ENCODE data around the gene ACOT7. TPM values are rescaled to one million over a fixed set of nuclear protein-coding genes. Genes with fewer than 3 reads are reported as not detected.
A peak's percentile ranks its signal among the peaks of the same experiment; 100 is the strongest.

The ACOT7 gene
- total and polyA plus RNA-seq, 5 experiments from 2014 or later, result 4.3 to 9.4 (median 5.6) TPM

DNA sequence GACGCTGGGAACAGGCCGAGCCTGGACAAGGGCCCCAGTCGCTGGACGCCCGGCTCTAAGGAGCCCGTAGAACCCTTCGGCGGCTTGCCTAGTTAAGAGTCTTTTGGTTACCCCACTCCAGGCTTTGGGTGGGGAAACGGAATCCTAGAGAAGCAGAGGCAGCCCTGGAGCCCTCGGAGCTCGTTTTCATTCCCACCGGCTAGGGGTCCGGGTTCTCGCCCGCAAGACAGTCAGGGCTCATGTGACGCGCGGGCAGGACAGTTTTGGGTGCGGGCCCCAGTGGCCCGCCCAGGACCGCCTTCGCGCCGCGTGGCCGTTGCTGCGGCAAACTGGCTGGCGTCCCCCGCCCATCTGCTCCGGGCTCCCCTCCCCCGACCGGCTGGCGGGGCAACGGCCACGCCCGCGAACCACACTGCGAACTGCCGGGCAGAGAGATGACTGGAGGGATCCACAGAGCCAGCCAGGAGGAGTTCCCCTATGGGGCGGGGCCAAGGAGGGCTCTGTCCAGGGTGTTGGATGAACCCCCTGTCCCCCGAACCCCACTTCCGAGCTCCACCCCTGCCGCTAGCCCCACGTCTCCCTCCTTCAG, 27.0 kb upstream of the ACOT7 start:
- H3K36me3 Mint-ChIP-seq, result no peaks in the 10 kb centered on the region
- no peaks in the 10 kb centered on the region for H3K9me3 Mint-ChIP-seq
- H3K4me1 Mint-ChIP-seq, result peaks cover 7 to 22% (median 19%) of the 10 kb centered on the region in 4 donors
- peaks cover 24 to 77% (median 38%) of the 10 kb centered on the region in 5 donors for H3K27me3 Mint-ChIP-seq
- POLR2A ChIA-PET, result interaction anchor here (0.6 kb wide), 1 partner anchor 125 kb away, joined by 4 read pairs; no protein-coding TSS in a partner anchor
- ATAC-seq, result no peak
- peak overlapping the region in 5 of 10 donors; percentile 33 to 71 (median 37) for H3K4me3 Mint-ChIP-seq
- DNase-seq, result no peak
- H3K27ac Mint-ChIP-seq, result no peak overlapping the region

DNA sequence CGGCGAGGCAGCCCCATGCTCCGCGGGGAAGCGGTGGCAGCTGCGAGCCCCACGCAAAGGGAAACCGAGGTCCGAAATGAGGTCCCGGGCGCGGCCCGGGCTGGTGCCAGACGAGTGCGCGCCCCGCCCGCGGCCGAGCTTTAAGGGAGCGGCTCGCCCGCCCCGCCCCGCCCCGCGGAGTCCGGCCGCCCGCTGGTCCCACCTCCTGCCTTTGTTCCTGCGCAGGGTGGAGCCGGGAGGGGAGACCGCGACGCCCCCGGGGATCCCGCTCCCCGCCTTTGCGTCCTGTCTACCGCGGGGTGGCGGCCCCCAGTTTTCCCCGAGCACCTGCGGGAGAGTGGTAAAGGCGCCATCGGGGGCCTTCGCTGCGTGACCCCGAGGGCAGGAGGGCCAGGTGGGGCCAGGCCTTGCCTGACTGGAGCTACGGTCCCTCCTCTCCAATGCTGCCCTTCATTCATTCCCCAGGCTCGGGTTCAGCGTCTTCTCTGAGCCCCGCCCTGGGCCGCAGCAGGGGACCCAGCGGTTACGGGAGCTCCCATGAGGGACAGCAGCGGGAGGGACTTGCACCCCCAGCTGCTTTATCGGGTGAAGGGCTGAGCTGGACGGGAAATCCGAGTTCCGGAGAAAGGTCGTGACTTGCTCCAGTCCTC, 26.4 kb upstream of the ACOT7 start, which contains the start of gene HES2:
Gene HES2, minus strand, starts transcription at position 116 of the 650 bp plus-strand sequence. Its CDS starts 99 bp downstream, at position 17.
- Mint-ChIP-seq H3K4me3 (peak within 1 kb of the TSS in 9 of 10 donors; percentile 14 to 71 (median 61)), H3K27ac (no peak within 1 kb of the TSS), H3K36me3 (no peaks in the 10 kb centered on the region), H3K27me3 (peaks cover 28 to 80% (median 45%) of the 10 kb centered on the region in 5 donors), H3K9me3 (no peaks in the 10 kb centered on the region), H3K4me1 (peaks cover 7 to 22% (median 19%) of the 10 kb centered on the region in 4 donors)
- ATAC-seq (peak in 1 of 2 donors; percentile 7), DNase-seq (peak in 1 of 10 donors; percentile 16)
- POLR2A ChIA-PET, result interaction anchor here (0.6 kb wide), 1 partner anchor 126 kb away, joined by 4 read pairs; no protein-coding TSS in a partner anchor

GRCh38 chr1:6419397-6419803, 25.8 kb upstream of the ACOT7 start:
- POLR2A ChIA-PET, result interaction anchor here (0.6 kb wide), 1 partner anchor 121 kb away, joined by 6 read pairs; no protein-coding TSS in a partner anchor
- Mint-ChIP-seq H3K27me3 (peaks cover 28 to 85% (median 47%) of the 10 kb centered on the region in 5 donors), H3K4me1 (peaks cover 10 to 24% (median 22%) of the 10 kb centered on the region in 4 donors), H3K27ac (no peak overlapping the region), H3K36me3 (no peaks in the 10 kb centered on the region), H3K4me3 (peak overlapping the region in 5 of 10 donors; percentile 36 to 71 (median 64)), H3K9me3 (no peaks in the 10 kb centered on the region)
- peak; percentile 17 to 19 for ATAC-seq
- no peak for DNase-seq

GRCh38 chr1:6418668-6419396, 25.3 kb upstream of the ACOT7 start:
- no peaks in the 10 kb centered on the region for H3K9me3 Mint-ChIP-seq
- DNase-seq (no peak), ATAC-seq (no peak)
- peak overlapping the region in 8 of 10 donors; percentile 36 to 71 (median 52) for H3K4me3 Mint-ChIP-seq
- POLR2A ChIA-PET, result interaction anchor here (0.6 kb wide), 1 partner anchor 121 kb away, joined by 6 read pairs; no protein-coding TSS in a partner anchor
- peaks cover 7 to 21% (median 19%) of the 10 kb centered on the region in 4 donors for H3K4me1 Mint-ChIP-seq
- H3K27ac Mint-ChIP-seq, result no peak overlapping the region
- no peaks in the 10 kb centered on the region for H3K36me3 Mint-ChIP-seq
- peaks cover 28 to 85% (median 48%) of the 10 kb centered on the region in 5 donors for H3K27me3 Mint-ChIP-seq

- POLR2A ChIA-PET, result no interaction called here
- no peak for ATAC-seq
- H3K9me3 Mint-ChIP-seq, result no peaks in the 10 kb centered on the region
- peaks cover 28 to 87% (median 50%) of the 10 kb centered on the region in 5 donors for H3K27me3 Mint-ChIP-seq
- H3K4me3 Mint-ChIP-seq, result no peak overlapping the region
- no peak overlapping the region for H3K27ac Mint-ChIP-seq
- peaks cover 6 to 18% (median 14%) of the 10 kb centered on the region in 4 donors for H3K4me1 Mint-ChIP-seq
- no peak for DNase-seq
- H3K36me3 Mint-ChIP-seq, result no peaks in the 10 kb centered on the region
Observed at GRCh38 chr1:6417961-6418667, 24.5 kb upstream of the ACOT7 start.

DNA sequence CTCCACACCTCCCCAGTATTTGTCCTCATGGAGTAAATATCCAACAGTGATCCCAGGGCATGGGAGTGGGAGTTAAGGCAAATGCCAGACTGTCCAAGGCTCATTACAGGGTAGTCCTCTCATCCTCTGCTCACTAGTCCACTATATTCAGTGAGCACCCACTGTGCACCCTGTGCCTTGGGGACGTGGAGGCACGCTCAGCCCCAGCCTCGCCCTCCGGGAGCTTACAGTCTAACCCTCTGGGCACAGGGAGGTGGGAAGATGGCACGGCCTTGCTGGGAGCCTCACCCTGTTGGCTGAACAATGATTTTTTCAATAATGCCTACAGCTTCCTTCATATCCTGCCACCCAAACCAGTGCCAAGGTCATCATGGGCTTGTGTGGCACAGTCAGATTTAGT, 23.3 kb upstream of the ACOT7 start:
- Mint-ChIP-seq H3K36me3 (no peaks in the 10 kb centered on the region), H3K4me3 (no peak overlapping the region), H3K9me3 (no peaks in the 10 kb centered on the region), H3K27ac (no peak overlapping the region), H3K4me1 (peaks cover 6 to 18% (median 14%) of the 10 kb centered on the region in 4 donors), H3K27me3 (peaks cover 27 to 83% (median 50%) of the 10 kb centered on the region in 5 donors)
- no peak for DNase-seq
- POLR2A ChIA-PET, result no interaction called here
- no peak for ATAC-seq

DNA sequence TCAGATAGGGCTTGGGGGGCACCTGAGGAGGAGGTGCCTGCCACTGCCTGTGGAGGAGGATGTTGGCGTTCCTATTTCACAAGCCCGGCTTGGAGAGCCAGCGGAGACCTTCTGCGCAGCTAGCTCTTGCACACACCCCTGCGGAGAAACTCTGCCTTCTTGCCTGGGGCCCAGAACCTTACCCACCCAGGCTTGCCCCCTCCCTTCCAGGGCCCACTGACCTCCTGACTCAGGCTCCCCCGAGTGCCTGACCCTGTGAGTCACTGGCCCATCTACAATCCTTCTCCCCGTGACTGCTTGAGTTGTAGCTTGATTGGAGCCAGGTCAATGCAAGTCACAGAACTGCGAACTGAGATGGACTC, 22.7 kb upstream of the ACOT7 start:
- ATAC-seq, result no peak
- Mint-ChIP-seq H3K4me3 (no peak overlapping the region), H3K27me3 (peaks cover 24 to 79% (median 45%) of the 10 kb centered on the region in 5 donors), H3K36me3 (no peaks in the 10 kb centered on the region), H3K9me3 (no peaks in the 10 kb centered on the region), H3K27ac (no peak overlapping the region), H3K4me1 (peaks cover 6 to 18% (median 14%) of the 10 kb centered on the region in 4 donors)
- no peak for DNase-seq
- POLR2A ChIA-PET, result no interaction called here

DNA sequence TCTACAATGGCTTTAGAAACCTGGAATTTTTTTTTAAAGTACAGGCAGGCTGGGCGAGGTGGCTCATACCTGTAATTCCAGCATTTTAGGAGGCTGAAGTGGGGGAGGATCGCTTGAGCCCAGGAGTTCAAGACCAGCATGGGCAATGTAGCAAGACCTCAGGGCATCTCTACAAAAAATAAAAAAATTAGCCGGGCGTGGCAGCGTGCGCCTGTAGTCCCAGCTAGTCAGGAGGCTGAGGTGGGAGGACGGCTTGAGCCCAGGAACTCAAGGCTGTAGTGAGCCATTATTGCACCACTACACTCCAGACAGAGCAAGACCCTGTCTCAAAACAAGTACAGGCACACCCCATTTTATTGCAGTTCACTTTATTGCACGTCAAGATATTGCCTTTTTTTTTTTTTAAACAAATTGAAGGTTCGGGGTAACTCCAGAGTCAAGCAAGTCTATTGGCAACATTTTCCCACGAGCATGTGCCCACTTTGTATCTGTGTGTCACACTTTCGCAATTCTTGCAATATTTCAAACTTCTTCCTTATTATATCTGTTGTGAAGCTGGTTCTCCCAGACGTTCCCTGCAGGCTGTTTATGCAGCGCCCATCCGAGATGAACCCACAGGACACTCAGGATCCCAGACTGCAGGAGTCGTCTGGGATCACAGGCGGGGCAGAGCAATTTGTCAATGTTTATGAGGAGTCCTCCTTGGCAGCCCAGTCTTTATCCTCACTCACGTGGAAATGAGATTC, 21.5 kb upstream of the ACOT7 start:
- Mint-ChIP-seq H3K9me3 (no peaks in the 10 kb centered on the region), H3K4me3 (peak overlapping the region in 1 of 10 donors; percentile 34), H3K4me1 (peaks cover 6 to 9% (median 8%) of the 10 kb centered on the region in 4 donors), H3K27me3 (peaks cover 24 to 73% (median 44%) of the 10 kb centered on the region in 5 donors), H3K27ac (no peak overlapping the region), H3K36me3 (no peaks in the 10 kb centered on the region)
- ATAC-seq, result no peak
- POLR2A ChIA-PET, result interaction anchor here (0.8 kb wide), 1 partner anchor 67 kb away, joined by 3 read pairs; no protein-coding TSS in a partner anchor
- no peak for DNase-seq

- no peaks in the 10 kb centered on the region for H3K9me3 Mint-ChIP-seq
- peaks cover 6 to 9% (median 7%) of the 10 kb centered on the region in 4 donors for H3K4me1 Mint-ChIP-seq
- no peaks in the 10 kb centered on the region for H3K36me3 Mint-ChIP-seq
- peaks cover 24 to 71% (median 44%) of the 10 kb centered on the region in 5 donors for H3K27me3 Mint-ChIP-seq
- ATAC-seq (peak; percentile 76 to 83), DNase-seq (peak in 3 of 10 donors; percentile 24 to 37 (median 29))
- H3K4me3 Mint-ChIP-seq, result peak overlapping the region in 1 of 10 donors; percentile 36
- H3K27ac Mint-ChIP-seq, result peak overlapping the region in 2 of 10 donors; percentile 4 to 11
- POLR2A ChIA-PET, result interaction anchor here (0.8 kb wide), 1 partner anchor 66 kb away, joined by 3 read pairs; no protein-coding TSS in a partner anchor
Observed at GRCh38 chr1:6414443-6414844, 20.9 kb upstream of the ACOT7 start.

DNA sequence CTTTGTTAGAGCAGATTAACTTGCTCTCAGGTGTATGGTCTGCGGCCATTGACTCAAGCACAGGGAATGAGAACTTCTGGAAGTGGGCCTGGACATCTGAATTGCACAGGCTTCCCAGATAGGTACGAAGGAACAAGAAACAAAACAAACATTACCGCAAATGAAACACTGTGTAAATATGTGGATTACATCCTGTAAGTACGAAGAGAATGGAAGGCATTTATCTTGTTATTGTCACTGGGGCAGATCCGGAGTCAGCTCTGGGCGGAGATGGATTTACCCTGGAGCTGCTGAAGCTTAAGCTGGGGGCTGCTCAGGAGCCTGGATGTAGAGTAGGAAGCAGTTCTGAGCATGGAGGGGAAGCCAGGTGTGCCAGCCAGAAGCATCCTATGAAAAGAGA, 19.3 kb upstream of the ACOT7 start:
- POLR2A ChIA-PET, result no interaction called here
- H3K4me1 Mint-ChIP-seq, result peaks cover 6 to 8% (median 6%) of the 10 kb centered on the region in 4 donors
- H3K36me3 Mint-ChIP-seq, result no peaks in the 10 kb centered on the region
- H3K27me3 Mint-ChIP-seq, result peaks cover 23 to 68% (median 47%) of the 10 kb centered on the region in 5 donors
- H3K4me3 Mint-ChIP-seq, result no peak overlapping the region
- no peak for DNase-seq
- H3K27ac Mint-ChIP-seq, result no peak overlapping the region
- H3K9me3 Mint-ChIP-seq, result no peaks in the 10 kb centered on the region
- no peak for ATAC-seq

- peaks cover 6% of the 10 kb centered on the region in 4 donors for H3K4me1 Mint-ChIP-seq
- POLR2A ChIA-PET, result interaction anchor here (0.6 kb wide), 1 partner anchor 14 kb away, joined by 3 read pairs; no protein-coding TSS in a partner anchor
- peaks cover 5 to 42% (median 30%) of the 10 kb centered on the region in 5 donors for H3K27me3 Mint-ChIP-seq
- no peaks in the 10 kb centered on the region for H3K9me3 Mint-ChIP-seq
- DNase-seq (no peak), ATAC-seq (no peak)
- H3K4me3 Mint-ChIP-seq, result no peak overlapping the region
- H3K27ac Mint-ChIP-seq, result no peak overlapping the region
- H3K36me3 Mint-ChIP-seq, result no peaks in the 10 kb centered on the region
Observed at GRCh38 chr1:6410248-6410893, 16.8 kb upstream of the ACOT7 start.

All from naive thymus-derived CD8-positive, alpha-beta T cell (primary cell).